WI38 (cell line): ENCODE results near the gene SPDYC.
"Not testable (repeated sequence)": the region's sequence is repeated elsewhere in the genome, so short reads cannot be mapped to it uniquely, and the experiment has no call there.

ENCODE experiments used
- H3K4me3 ChIP-seq: 2 replicates; pipeline ENCODE4 v1.5.1; 2011; ENCODE audit warnings: low read depth, mild to moderate bottlenecking, control low read depth, low read length
- CTCF ChIP-seq: IDR thresholded peaks from 2 replicates; pipeline ENCODE4 v1.5.1; 2012; ENCODE audit warnings: low read depth, mild to moderate bottlenecking, control low read depth, low read length

The SPDYC gene

DNA sequence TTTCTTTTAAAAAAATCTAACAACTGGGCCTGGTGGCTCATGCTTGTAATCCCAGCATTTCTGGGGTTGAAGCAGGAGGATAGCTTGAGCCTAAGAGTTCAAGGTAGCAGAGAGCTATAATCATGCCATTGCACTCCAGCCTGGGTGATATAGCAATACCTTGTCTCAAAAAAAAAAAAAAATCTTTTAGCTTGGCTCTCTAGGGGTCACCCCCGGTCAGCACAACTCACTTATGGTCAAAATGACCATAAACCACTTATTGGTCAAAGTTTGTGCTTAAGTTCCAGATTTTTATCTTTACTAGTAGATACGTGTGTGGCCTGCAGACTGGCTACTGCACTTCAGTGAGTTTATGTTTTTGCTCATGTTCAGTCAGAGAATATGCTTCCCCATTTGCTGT lies 6.3 kb upstream of the SPDYC start:
- H3K4me3 ChIP-seq: no peak overlapping the region
- TF ChIP-seq CTCF: no peak

GRCh38 chr11:65165410-65166317 lies 4.4 kb upstream of the SPDYC start:
- H3K4me3 ChIP-seq: no peak overlapping the region

GRCh38 chr11:65166893-65167292 lies 3.1 kb upstream of the SPDYC start:
- no peak overlapping the region for H3K4me3 ChIP-seq
- TF ChIP-seq CTCF: no peak

More at GRCh38 chr11:65165410-65166317, 4.4 kb upstream of the SPDYC start:
- no peak for TF ChIP-seq CTCF

- no peak for TF ChIP-seq CTCF
- H3K4me3 ChIP-seq: no peak overlapping the region
Measured at GRCh38 chr11:65167656-65168055, 2.4 kb upstream of the SPDYC start.

GRCh38 chr11:65169164-65169641 lies 830 bp upstream of the SPDYC start:
- H3K4me3 ChIP-seq: no peak overlapping the region
- no peak for TF ChIP-seq CTCF

GRCh38 chr11:65172600-65172999 lies 2.6 kb downstream of the SPDYC start:
- H3K4me3 ChIP-seq: no peak overlapping the region
- no peak for TF ChIP-seq CTCF

DNA sequence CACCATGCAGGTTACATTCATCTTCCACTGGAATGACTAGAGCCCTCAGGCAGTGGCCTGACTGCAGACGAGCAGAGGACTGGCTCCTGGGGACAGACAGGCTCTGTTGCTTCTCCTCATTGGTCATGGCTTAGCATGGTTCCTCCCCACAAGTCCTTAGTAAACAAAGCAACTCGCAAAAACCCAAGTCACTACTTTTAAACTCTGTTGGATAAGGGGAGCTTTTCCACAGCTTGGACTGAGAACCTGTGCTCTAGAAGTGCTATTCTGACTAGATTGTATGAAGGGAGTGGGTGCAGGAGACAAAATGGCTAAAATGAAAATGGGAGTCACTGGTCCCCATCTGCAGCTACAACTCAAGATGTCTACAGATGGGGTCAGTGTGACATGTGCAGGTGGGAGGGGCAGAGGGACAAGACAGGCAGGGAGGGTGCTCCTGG lies 4.6 kb downstream of the SPDYC start:
- not testable (repeated sequence) for H3K4me3 ChIP-seq
